Breast epithelium (tissue), 4 donors: ENCODE results near the gene IRAK2. TPM values are rescaled to one million over a fixed set of nuclear protein-coding genes. Genes with fewer than 3 reads are reported as not detected.

Source experiments
- DNase-seq, 2 donors: peaks; one replicate each; pipeline ENCODE4 v3.0.0-alpha.2; 2019; ENCODE audit warnings: low spot score in 2 of 2
- H3K27ac ChIP-seq, 2 donors: fragments of 200-600 bp; sonication (generic) in 1 of 2; one replicate each; pipeline ENCODE4 v1.5.1; 2016 to 2019; ENCODE audit warnings: mild to moderate bottlenecking in 1 of 2
- H3K27me3 ChIP-seq, 2 donors: fragments of 200-600 bp; sonication (generic) in 1 of 2; one replicate each; pipeline versions ENCODE4 v1.5.1 to v1.6.0; 2017 to 2019; ENCODE audit warnings: control low read depth in 1 of 2, mild to moderate bottlenecking in 1 of 2
- H3K36me3 ChIP-seq: fragments of 200-600 bp; one replicate; pipeline ENCODE4 v1.5.1; 2019
- H3K4me1 ChIP-seq, 2 donors: fragments of 200-600 bp; sonication (generic); one replicate each; pipeline ENCODE4 v1.5.1; 2016 to 2019; ENCODE audit warnings: control low read depth in 1 of 2
- H3K4me3 ChIP-seq, 3 donors: fragments of 200-600 bp; sonication (generic); 1 replicate in 2 of 3; 2 replicates in 1 of 3; pipeline ENCODE4 v1.5.1; 2016 to 2019; ENCODE audit warnings: mild to moderate bottlenecking in 3 of 3, moderate library complexity in 2 of 3
- H3K9me3 ChIP-seq, 2 donors: fragments of 200-600 bp; sonication (generic) in 1 of 2; one replicate each; pipeline ENCODE4 v1.5.1; 2016 to 2019; ENCODE audit warnings: control low read depth in 1 of 2
- CTCF ChIP-seq, 3 donors: fragments of 450-650 bp; IDR thresholded peaks; one replicate each; pipeline ENCODE4 v1.5.1; 2016 to 2017; ENCODE audit warnings: antibody characterized with exemption in 3 of 3, mild to moderate bottlenecking in 3 of 3, moderate library complexity in 3 of 3
- POLR2A ChIP-seq: fragments of 450-650 bp; IDR thresholded peaks from one replicate; pipeline ENCODE4 v1.6.1; 2016; ENCODE audit warnings: antibody characterized with exemption, mild to moderate bottlenecking, moderate library complexity
- POLR2AphosphoS5 ChIP-seq, 3 donors: sonication (generic); formaldehyde crosslinking; IDR thresholded peaks; one replicate each; pipeline ENCODE4 v1.6.1; 2017; ENCODE audit warnings: antibody characterized with exemption in 3 of 3
- intact Hi-C: fragments of 100-400 bp; cut with DNase I; formaldehyde crosslinking; loops from one replicate; pipeline ENCODE4 v1.15.1; 2023; ENCODE audit warnings: low total_unique reads
- total RNA-seq, 3 donors: library from RNA; depleted of rRNA; stranded (reverse); fragments of >200 nt; gene quantifications; one replicate each; pipeline ENCODE4 v1.1.0, GENCODE V29; 2016

The IRAK2 gene
- total RNA-seq, 3 donors from 2014 or later = 3.4 to 7.2 (median 5.1) TPM

GRCh38 chr3:10226293-10226692, 61.6 kb downstream of the IRAK2 start:
- no peak for TF ChIP-seq CTCF (IDR thresholded peaks at IDR 0.05)
- TF ChIP-seq POLR2A = no peak
- TF ChIP-seq POLR2AphosphoS5 (IDR thresholded peaks at IDR 0.05) = no peak
- intact Hi-C loops = no loop called here
- Histone ChIP-seq H3K9me3 (no peaks in the 10 kb centered on the region), H3K4me1 (no peaks in the 10 kb centered on the region), H3K27ac (no peak overlapping the region), H3K4me3 (no peak overlapping the region), H3K27me3 (no peaks in the 10 kb centered on the region), H3K36me3 (no peaks in the 10 kb centered on the region)
- DNase-seq = no peak

- Histone ChIP-seq H3K4me1 (no peaks in the 10 kb centered on the region), H3K4me3 (no peak overlapping the region), H3K9me3 (no peaks in the 10 kb centered on the region), H3K36me3 (no peaks in the 10 kb centered on the region), H3K27ac (no peak overlapping the region), H3K27me3 (no peaks in the 10 kb centered on the region)
- no peak for TF ChIP-seq CTCF (IDR thresholded peaks at IDR 0.05)
- TF ChIP-seq POLR2AphosphoS5 (IDR thresholded peaks at IDR 0.05) = no peak
- TF ChIP-seq POLR2A = no peak
- no peak for DNase-seq
- intact Hi-C loops = no loop called here
Observed at GRCh38 chr3:10228248-10228950, 63.7 kb downstream of the IRAK2 start.

- H3K27me3 ChIP-seq = no peaks in the 10 kb centered on the region
- H3K4me1 ChIP-seq = no peaks in the 10 kb centered on the region
- H3K36me3 ChIP-seq = no peaks in the 10 kb centered on the region
- DNase-seq = no peak
- no peak for TF ChIP-seq CTCF (IDR thresholded peaks at IDR 0.05)
- TF ChIP-seq POLR2AphosphoS5 (IDR thresholded peaks at IDR 0.05) = no peak
- no peak for TF ChIP-seq POLR2A
- H3K27ac ChIP-seq = no peak overlapping the region
- intact Hi-C loops = no loop called here
- no peak overlapping the region for H3K4me3 ChIP-seq
- H3K9me3 ChIP-seq = no peaks in the 10 kb centered on the region
Observed at GRCh38 chr3:10229576-10229975, 64.9 kb downstream of the IRAK2 start.

GRCh38 chr3:10232137-10232536, 67.4 kb downstream of the IRAK2 start:
- no peak overlapping the region for H3K4me3 ChIP-seq
- H3K27me3 ChIP-seq = no peaks in the 10 kb centered on the region
- H3K9me3 ChIP-seq = no peaks in the 10 kb centered on the region
- intact Hi-C loops = no loop called here
- H3K27ac ChIP-seq = no peak overlapping the region
- DNase-seq = no peak
- TF ChIP-seq CTCF (IDR thresholded peaks at IDR 0.05) (no peak), POLR2AphosphoS5 (IDR thresholded peaks at IDR 0.05) (no peak), POLR2A (no peak)
- H3K4me1 ChIP-seq = no peaks in the 10 kb centered on the region
- no peaks in the 10 kb centered on the region for H3K36me3 ChIP-seq

- intact Hi-C loops = no loop called here
- no peak overlapping the region for H3K27ac ChIP-seq
- H3K9me3 ChIP-seq = no peaks in the 10 kb centered on the region
- TF ChIP-seq POLR2AphosphoS5 (IDR thresholded peaks at IDR 0.05) (no peak), CTCF (IDR thresholded peaks at IDR 0.05) (no peak), POLR2A (no peak)
- no peak overlapping the region for H3K4me3 ChIP-seq
- no peaks in the 10 kb centered on the region for H3K27me3 ChIP-seq
- no peak for DNase-seq
- no peaks in the 10 kb centered on the region for H3K36me3 ChIP-seq
- no peaks in the 10 kb centered on the region for H3K4me1 ChIP-seq
Observed at GRCh38 chr3:10233988-10234387, 69.3 kb downstream of the IRAK2 start.
